SW 1271 (cell line): ENCODE results near the gene LRRC42.

ENCODE experiments used
- DNase-seq, 2 experiments: peaks; one replicate each; lab custom pipeline; 2025; lab: John Stamatoyannopoulos, UW

The LRRC42 gene

GRCh38 chr1:53946252-53947171 is at the start of gene LRRC42:
Gene LRRC42, plus strand, starts transcription at chr1:53946350. Its CDS starts 5,650 bp downstream, at chr1:53952000.
- peak in 1 of 2 experiments; percentile 26 for DNase-seq

DNA sequence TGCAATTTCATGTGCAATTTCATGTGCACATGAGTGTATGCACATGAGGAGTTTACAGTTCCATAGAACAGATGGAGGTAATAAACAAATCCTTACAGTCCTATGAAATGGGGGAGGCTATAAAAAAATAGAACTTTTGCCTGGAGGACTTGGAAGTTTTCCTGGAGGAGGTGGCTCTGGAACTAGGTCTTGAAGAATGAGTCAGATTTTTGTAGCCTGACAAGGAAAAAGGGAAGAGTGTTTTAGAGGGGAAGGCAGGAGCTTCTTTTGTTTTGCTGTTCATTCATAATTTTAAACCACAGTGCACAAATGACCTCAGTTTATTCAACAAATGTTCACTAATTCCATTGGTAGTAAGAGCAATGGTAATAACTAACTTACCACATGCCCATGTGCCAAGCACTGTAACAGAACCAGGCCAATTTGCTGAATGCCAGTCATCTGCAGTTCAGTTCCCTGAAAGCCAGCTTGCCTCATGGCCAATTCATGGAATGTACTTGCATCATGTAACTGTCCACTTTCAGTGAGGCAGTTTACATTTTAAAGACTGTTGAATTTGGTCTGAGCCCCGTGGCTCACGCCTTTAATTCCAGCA is 49.4 kb upstream of the LRRC42 start:
- DNase-seq: no peak

DNA sequence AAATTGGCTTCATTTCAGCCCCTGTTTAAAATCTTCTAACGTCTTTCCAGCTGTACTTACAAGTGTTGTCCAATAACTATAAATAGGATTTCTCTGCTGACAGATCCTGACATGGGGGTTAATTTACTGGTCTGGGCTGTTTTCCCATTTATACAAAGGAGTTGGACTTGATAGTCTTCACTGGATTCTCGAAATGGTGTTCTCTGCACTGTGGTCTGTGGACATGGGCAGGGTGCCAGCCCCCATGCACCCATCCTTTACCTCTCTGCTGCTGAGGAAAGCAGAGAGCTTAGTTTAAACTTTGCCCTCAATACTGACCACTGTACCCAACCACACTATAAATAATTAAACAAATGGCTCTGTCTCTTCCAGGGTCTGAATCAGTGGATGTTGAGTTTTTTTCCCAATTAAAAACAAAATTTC is 46.9 kb upstream of the LRRC42 start:
- DNase-seq: no peak

GRCh38 chr1:53899708-53900107 is 46.4 kb upstream of the LRRC42 start:
- no peak for DNase-seq

- no peak for DNase-seq
Measured at GRCh38 chr1:53902235-53903138, 43.7 kb upstream of the LRRC42 start.

DNA sequence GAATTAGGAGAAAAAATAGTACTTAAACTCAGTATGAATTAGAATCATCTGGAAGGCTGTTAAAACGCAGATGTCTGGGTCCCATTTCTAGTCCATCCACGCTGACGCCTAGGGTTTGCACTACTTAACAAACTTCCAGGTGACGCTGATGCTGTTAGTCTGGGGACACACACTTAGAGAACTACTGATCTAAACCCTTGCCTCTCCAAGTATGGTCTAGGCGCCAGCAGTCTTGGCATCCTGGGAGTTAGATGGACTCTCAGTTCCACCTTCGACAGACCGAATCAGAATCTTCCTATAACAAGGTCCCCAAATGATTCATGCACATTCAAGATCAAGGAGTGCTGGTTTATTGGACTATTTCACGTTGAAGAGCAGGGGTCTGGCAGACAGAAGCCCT is 40.6 kb upstream of the LRRC42 start:
- DNase-seq: no peak

DNA sequence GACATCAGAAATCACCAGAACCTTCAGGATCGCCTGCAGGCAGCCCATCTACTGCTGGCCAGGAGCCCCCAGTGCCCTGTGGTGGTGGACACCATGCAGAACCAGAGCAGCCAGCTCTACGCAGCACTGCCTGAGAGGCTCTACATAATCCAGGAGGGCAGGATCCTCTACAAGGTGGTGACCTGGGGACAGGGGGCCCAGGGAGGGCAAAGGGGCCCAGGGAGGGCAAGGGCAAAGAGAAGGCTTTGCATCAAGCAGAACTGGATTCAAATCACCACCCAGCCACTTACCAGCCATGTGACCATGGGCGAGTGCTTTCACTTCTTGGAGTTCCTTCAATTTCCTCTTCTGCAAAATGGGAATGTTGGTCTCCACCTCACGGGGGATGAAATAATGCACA is 40.0 kb upstream of the LRRC42 start:
- DNase-seq: no peak

GRCh38 chr1:53909946-53910345 is 36.2 kb upstream of the LRRC42 start:
- no peak for DNase-seq

DNA sequence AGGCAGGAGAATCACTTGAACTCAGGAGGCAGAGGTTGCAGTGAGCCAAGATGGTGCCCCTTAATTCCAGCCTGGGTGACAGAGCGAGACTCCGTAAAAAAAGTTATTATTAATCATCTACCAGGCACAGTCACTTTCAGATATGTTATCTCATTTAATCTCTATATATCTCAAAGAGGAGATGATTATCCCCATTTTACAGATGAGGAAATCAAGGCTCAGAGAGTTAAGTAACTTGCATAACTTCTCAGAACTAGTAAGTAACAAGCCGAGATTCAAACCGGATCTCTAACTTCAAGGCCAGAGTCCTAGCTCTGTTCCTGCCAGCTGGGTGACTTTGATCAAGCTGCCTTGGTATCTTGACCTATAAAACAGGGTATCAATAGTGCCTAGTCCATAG is 34.7 kb upstream of the LRRC42 start:
- no peak for DNase-seq

DNA sequence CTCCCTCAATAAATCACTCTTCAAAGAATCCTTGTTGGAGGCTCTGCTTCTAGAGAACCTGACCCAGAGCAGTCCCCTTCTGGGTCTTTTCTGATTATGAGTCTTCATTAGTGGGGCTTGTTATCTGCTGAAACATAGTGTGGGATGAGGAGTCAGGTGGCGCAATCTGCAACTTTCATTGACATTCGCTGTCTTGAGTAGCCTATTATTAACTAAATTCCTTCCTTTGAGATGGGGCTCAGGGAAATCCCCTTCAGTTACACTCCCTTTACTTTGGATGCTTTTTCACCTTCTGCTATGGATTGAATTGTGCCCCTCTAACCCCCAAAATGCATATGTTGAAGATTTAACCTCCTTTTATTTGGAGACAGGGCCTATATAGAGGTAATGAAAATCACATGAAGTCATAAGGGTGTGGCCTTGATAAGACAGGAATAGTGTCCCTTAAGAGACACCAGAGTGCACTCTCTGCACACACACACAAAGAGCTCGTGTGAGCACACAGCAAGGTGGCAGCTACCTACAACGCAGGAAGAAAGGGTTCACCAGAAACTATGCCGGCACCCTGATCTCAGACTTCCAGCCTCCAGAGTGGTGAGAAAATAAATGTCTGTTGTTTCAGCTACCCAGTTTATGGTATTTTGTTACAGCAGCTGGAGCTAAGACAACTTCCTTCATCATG is 32.7 kb upstream of the LRRC42 start:
- no peak for DNase-seq

DNA sequence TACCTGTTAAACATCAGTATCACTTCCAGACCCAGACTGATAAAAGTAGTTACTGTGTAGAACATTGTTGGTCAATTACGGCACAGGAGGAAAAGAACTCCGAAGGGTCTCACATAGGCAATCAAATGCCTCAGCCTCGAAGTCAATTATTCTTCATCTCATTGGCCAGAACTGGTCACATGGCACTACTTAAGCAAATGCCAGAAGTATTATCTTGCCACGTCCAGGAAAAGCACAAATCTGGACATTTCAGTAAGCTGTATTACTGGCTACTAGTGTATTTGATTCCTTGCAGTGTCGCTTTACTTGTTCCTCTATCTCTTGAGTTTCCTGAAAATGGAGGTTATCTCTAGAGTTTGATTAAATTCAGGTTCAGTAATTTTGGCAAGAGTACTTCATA is 27.8 kb upstream of the LRRC42 start:
- no peak for DNase-seq

GRCh38 chr1:53919675-53920066 is 26.5 kb upstream of the LRRC42 start:
- DNase-seq: no peak

GRCh38 chr1:53927376-53927881 is 18.7 kb upstream of the LRRC42 start:
- DNase-seq: no peak

GRCh38 chr1:53929246-53929960 is 16.7 kb upstream of the LRRC42 start:
- DNase-seq: no peak

GRCh38 chr1:53930932-53931331 is 15.2 kb upstream of the LRRC42 start:
- no peak for DNase-seq

- no peak for DNase-seq
Measured at GRCh38 chr1:53931523-53931922, 14.6 kb upstream of the LRRC42 start.

DNA sequence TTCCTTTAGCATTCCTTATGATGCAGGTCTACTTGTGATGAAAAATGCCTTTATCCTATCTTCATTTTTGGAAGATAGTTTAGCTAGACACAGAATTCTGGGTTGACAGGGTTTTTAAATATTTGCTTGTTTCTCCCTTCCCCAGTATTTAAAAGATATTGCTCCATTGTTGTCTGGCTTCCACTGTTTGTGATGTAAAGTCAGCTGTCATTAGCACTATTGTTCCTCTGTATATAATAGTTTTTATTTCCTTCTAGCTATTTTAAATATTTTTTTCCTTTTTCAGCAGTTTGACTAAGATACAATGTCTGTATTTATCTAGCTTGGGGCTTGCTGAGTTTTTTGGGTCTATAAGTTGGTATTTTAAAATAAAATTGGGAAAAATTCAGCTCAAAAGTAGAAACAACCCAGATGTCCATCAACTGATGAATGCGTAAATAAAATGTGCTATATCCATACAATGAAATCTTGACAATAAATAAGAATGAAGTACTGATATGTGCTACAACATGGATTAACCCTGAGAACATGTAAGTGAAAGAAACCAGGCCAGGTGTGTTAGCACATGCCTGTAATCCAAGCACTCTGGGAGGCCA is 11.9 kb upstream of the LRRC42 start:
- no peak for DNase-seq

DNA sequence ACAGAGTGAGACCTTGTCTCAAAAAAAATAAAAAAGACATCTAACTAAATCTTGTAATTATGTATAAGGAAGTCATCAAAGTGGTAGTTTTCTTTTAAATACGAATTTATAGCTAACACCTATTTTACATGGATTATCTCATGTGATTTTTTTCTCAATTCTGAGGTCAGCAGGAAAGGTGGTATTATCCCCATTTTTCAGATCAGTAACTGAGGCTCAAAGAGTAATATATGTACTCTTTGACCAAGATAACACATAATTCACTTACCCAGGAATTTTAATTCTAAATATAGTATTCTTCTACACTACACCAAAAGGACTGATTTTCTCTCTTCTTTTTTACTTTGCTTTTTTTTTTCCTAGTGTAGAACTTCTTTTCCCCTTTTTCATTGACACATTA is 9.7 kb upstream of the LRRC42 start:
- DNase-seq: no peak

DNA sequence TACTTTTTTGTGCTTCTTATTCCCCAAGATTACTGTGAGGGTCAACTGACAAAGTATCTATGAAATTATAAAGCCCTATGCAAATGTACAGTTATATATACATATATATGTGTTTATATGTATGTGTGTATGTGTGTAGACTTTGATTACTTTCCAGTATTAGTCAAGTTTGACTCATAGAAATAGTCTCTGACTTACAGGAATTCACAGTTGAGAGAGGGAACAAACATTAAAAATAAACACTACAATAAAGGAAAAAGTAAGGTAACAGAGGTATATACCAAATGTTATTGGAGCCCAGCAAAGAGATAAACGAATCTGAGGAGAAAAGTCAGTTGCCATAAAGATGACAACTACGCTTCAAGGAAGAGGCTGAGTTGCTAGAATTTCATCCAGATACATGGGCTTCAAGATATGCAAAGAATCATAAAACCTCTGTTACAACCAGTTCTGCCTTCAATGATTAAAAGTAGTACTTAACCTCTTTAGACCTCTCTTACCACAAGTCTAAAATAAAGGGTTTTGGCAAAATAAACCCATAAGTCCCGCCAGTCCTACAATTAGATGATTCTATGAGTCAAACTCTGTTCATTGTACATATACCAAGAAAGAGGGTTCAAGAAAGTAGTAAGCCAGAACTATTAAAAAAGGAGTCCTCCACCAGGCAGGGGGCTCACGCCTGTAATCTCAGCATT is 7.9 kb upstream of the LRRC42 start:
- no peak for DNase-seq
